H1 (cell line): ENCODE measurements around the gene SPATA16. TPM values are rescaled to one million over a fixed set of nuclear protein-coding genes. Genes with fewer than 3 reads are reported as not detected.

Experiments
- CTCF ChIA-PET: fragments of 300-600 bp; sonication (Branson Sonifier 250); formaldehyde crosslinking; loops from one replicate; lab custom pipeline; 2021; ENCODE audit not compliant: partially characterized antibody; lab: Charles Lee
- POLR2A ChIA-PET: fragments of 300-600 bp; sonication (Branson Sonifier 250); formaldehyde crosslinking; loops from one replicate; lab custom pipeline; 2021; ENCODE audit warnings: inconsistent platforms; ENCODE audit not compliant: partially characterized antibody; lab: Charles Lee
- DNase-seq, 2 experiments: peaks; one replicate each; pipeline versions ENCODE4 v3.0.0 to v3.0.0-alpha.2; 2010 to 2022; ENCODE audit warnings: low spot score in 2 of 2, low read depth in 1 of 2, mixed read lengths in 1 of 2
- FAIRE-seq: peaks from 2 replicates; lab custom pipeline; 2011; peaks lifted over from hg19 to GRCh38; lab: Jason Lieb, UNC
- H2AFZ ChIP-seq: 2 replicates; pipeline ENCODE4 v1.8.1; 2012; ENCODE audit warnings: low read length, inconsistent platforms
- H2AK5ac ChIP-seq: 2 replicates; pipeline ENCODE4 v1.6.1; 2013; ENCODE audit warnings: low read depth, low read length
- H2BK120ac ChIP-seq: replicated peaks from 2 replicates; pipeline ENCODE3; 2013; ENCODE audit warnings: low read depth, low read length, inconsistent platforms
- H2BK12ac ChIP-seq: 2 replicates; pipeline ENCODE4 v1.6.1; 2013; ENCODE audit warnings: low read depth, low read length
- H2BK15ac ChIP-seq: 2 replicates; pipeline ENCODE4 v1.6.1; 2013; ENCODE audit warnings: low read length
- H2BK20ac ChIP-seq: 2 replicates; pipeline ENCODE4 v1.6.1; 2013; ENCODE audit warnings: low read length
- H2BK5ac ChIP-seq: 2 replicates; pipeline ENCODE4 v1.6.1; 2013; ENCODE audit warnings: low read depth, low read length
- H3K14ac ChIP-seq: 2 replicates; pipeline ENCODE4 v1.6.1; 2013; ENCODE audit warnings: inconsistent platforms; ENCODE audit not compliant: insufficient read length
- H3K18ac ChIP-seq: 2 replicates; pipeline ENCODE4 v1.6.1; 2013; ENCODE audit warnings: low read length; ENCODE audit errors: extremely low read depth
- H3K23ac ChIP-seq: 2 replicates; pipeline ENCODE4 v1.6.1; 2013; ENCODE audit warnings: inconsistent platforms; ENCODE audit not compliant: insufficient read length
- H3K23me2 ChIP-seq: 2 replicates; pipeline ENCODE4 v1.6.1; 2013; ENCODE audit warnings: low read depth, low read length
- H3K27ac ChIP-seq: 2 replicates; pipeline ENCODE4 v1.6.1; 2011; ENCODE audit warnings: low read depth, low read length, inconsistent platforms
- H3K27me3 ChIP-seq, 4 experiments: replicated peaks in 1 of 4; 1 replicate in 1 of 4; 2 replicates in 3 of 4; pipeline versions ENCODE4 v1.6.1 to v1.8.1; 2011 to 2013; ENCODE audit warnings: low read length in 3 of 4, mild to moderate bottlenecking in 3 of 4, inconsistent platforms in 2 of 4, mixed read lengths in 2 of 4, moderate library complexity in 1 of 4; ENCODE audit not compliant: control insufficient read depth in 3 of 4, insufficient read depth in 3 of 4; ENCODE audit errors: extremely low read depth in 1 of 4
- H3K36me3 ChIP-seq, 4 experiments: 2 replicates each; pipeline versions ENCODE4 v1.6.1 to v1.8.1; 2011 to 2013; ENCODE audit warnings: mild to moderate bottlenecking in 4 of 4, low read length in 3 of 4, moderate library complexity in 2 of 4, control low read depth in 1 of 4, inconsistent platforms in 1 of 4; ENCODE audit not compliant: insufficient read depth in 4 of 4, control insufficient read depth in 2 of 4
- H3K4ac ChIP-seq: replicated peaks from 2 replicates; pipeline ENCODE3; 2013; ENCODE audit warnings: low read length, low read depth, mixed read lengths, inconsistent platforms; ENCODE audit not compliant: insufficient read length
- H3K4me1 ChIP-seq, 4 experiments: replicated peaks in 1 of 4; 1 replicate in 1 of 4; 2 replicates in 3 of 4; pipeline versions ENCODE4 v1.6.1 to v1.8.1; 2011 to 2013; ENCODE audit warnings: low read length in 3 of 4, inconsistent platforms in 2 of 4, mixed read lengths in 1 of 4; ENCODE audit not compliant: insufficient read depth in 4 of 4, control insufficient read depth in 3 of 4
- H3K4me2 ChIP-seq, 2 experiments: 2 replicates each; pipeline versions ENCODE4 v1.6.1 to v1.8.1; 2011 to 2013; ENCODE audit warnings: low read depth in 2 of 2, low read length in 2 of 2, control low read depth in 1 of 2, inconsistent platforms in 1 of 2, mild to moderate bottlenecking in 1 of 2; ENCODE audit not compliant: insufficient read depth in 1 of 2
- H3K4me3 ChIP-seq, 4 experiments: fragments of 200-600, 300-600 bp in 1 of 4; sonication (generic), shearing (Covaris generic), sonication (Bioruptor Twin) in 1 of 4; 2 replicates each; pipeline versions ENCODE4 v1.5.1 to v1.8.1; 2011 to 2016; ENCODE audit warnings: low read length in 4 of 4, low read depth in 3 of 4, control low read depth in 2 of 4, inconsistent platforms in 2 of 4, mild to moderate bottlenecking in 2 of 4, mixed read lengths in 1 of 4, moderate library complexity in 1 of 4; ENCODE audit not compliant: insufficient read depth in 2 of 4; ENCODE audit errors: extremely low read depth in 1 of 4
- H3K56ac ChIP-seq: replicated peaks from 2 replicates; pipeline ENCODE3; 2013; ENCODE audit warnings: low read depth, mild to moderate bottlenecking, mixed read lengths, low read length, inconsistent platforms; ENCODE audit not compliant: insufficient read length
- H3K79me1 ChIP-seq: 2 replicates; pipeline ENCODE4 v1.6.1; 2013; ENCODE audit warnings: low read depth, low read length, control low read depth
- H3K79me2 ChIP-seq, 2 experiments: 2 replicates each; pipeline versions ENCODE4 v1.6.1 to v1.8.1; 2012 to 2013; ENCODE audit warnings: low read length in 2 of 2, mild to moderate bottlenecking in 2 of 2, inconsistent platforms in 1 of 2; ENCODE audit not compliant: insufficient read depth in 2 of 2, control insufficient read depth in 1 of 2
- H3K9ac ChIP-seq, 4 experiments: replicated peaks in 1 of 4; 1 replicate in 1 of 4; 2 replicates in 3 of 4; pipeline versions ENCODE4 v1.6.1 to v1.8.1; 2011 to 2013; ENCODE audit warnings: low read depth in 3 of 4, low read length in 3 of 4, control low read depth in 2 of 4, mild to moderate bottlenecking in 2 of 4, moderate library complexity in 2 of 4, inconsistent platforms in 1 of 4; ENCODE audit errors: extremely low read depth in 1 of 4
- H3K9me3 ChIP-seq, 2 experiments: 2 replicates each; pipeline versions ENCODE4 v1.6.1 to v1.8.1; 2012 to 2013; ENCODE audit warnings: mild to moderate bottlenecking in 2 of 2, moderate library complexity in 2 of 2, control low read depth in 1 of 2, inconsistent platforms in 1 of 2, low read depth in 1 of 2, low read length in 1 of 2, mixed read lengths in 1 of 2; ENCODE audit not compliant: insufficient read depth in 2 of 2
- H4K20me1 ChIP-seq, 2 experiments: replicated peaks in 1 of 2; 2 replicates each; pipeline versions ENCODE3 to v1.8.1; 2011 to 2013; ENCODE audit warnings: inconsistent platforms in 2 of 2, low read length in 2 of 2, mild to moderate bottlenecking in 1 of 2; ENCODE audit not compliant: insufficient read depth in 2 of 2, control insufficient read depth in 1 of 2
- H4K5ac ChIP-seq: 2 replicates; pipeline ENCODE4 v1.6.1; 2013; ENCODE audit warnings: low read length, low read depth, mixed read lengths, inconsistent platforms; ENCODE audit not compliant: insufficient read length
- H4K8ac ChIP-seq: 2 replicates; pipeline ENCODE4 v1.8.0; 2013; ENCODE audit warnings: mild to moderate bottlenecking, moderate library complexity, low read length, inconsistent platforms; ENCODE audit not compliant: insufficient read depth; ENCODE audit errors: extremely low read depth
- H4K91ac ChIP-seq: replicated peaks from 2 replicates; pipeline ENCODE3; 2013; ENCODE audit warnings: low read length, mixed read lengths, inconsistent platforms; ENCODE audit not compliant: insufficient read length
- CTCF ChIP-seq, 3 experiments: IDR thresholded peaks; 1 replicate in 2 of 3; 2 replicates in 1 of 3; pipeline versions ENCODE4 v1.5.1 to v1.6.1; 2011; ENCODE audit warnings: low read length in 3 of 3, mild to moderate bottlenecking in 3 of 3, inconsistent platforms in 2 of 3, low read depth in 1 of 3, moderate library complexity in 1 of 3; ENCODE audit not compliant: insufficient read depth in 1 of 3; ENCODE audit errors: control extremely low read depth in 1 of 3
- SP2 ChIP-seq: IDR thresholded peaks from 2 replicates; pipeline ENCODE4 v1.6.1; 2012; ENCODE audit warnings: mild to moderate bottlenecking, low read length, inconsistent platforms
- polyA plus RNA-seq, 7 experiments: library from polyadenylated mRNA; depleted of rRNA in 3 of 7; stranded (reverse) in 5 of 7; unstranded in 2 of 7; fragments of >200 nt in 5 of 7; fragments of 200-250 nt in 2 of 7; gene quantifications; 1 replicate in 5 of 7; 2 replicates in 1 of 7; 4 replicates in 1 of 7; pipeline versions ENCODE4 v1.2.1 to v1.2.3, GENCODE V29; 2011 to 2013; ENCODE audit warnings: missing spikeins in 2 of 7, mixed read lengths in 2 of 7
- total RNA-seq: library from RNA; stranded (reverse); fragmentation: NEBNext Ultra II Directional; extraction: Animal tissue kit (Norgen Biotek cat#: 25700); gene quantifications from 2 replicates; pipeline ENCODE4 v1.2.1, GENCODE V29; 2021

Gene SPATA16
- total and polyA plus RNA-seq, 2 of the 8 experiments (the other 6 are each of a cell fraction or from before 2014, with no cell fraction given), result 0.05 to 2.7 TPM

- Histone ChIP-seq H3K23me2 (no peaks in the 10 kb centered on the region), H4K8ac (no peak overlapping the region), H4K91ac (no peak overlapping the region), H2AK5ac (no peak overlapping the region), H3K9me3 (no peaks in the 10 kb centered on the region; a peak in 1 of 4 replicates), H3K14ac (no peak overlapping the region), H2BK20ac (no peak overlapping the region), H3K36me3 (no peaks in the 10 kb centered on the region), H3K4me3 (no peak overlapping the region), H3K9ac (no peak overlapping the region), H3K79me1 (no peaks in the 10 kb centered on the region), H3K4me1 (peaks cover 0 to 6% (median 0%) of the 10 kb centered on the region in 4 experiments; a peak in 2 of 7 replicates), H2BK120ac (no peak overlapping the region), H3K27ac (no peak overlapping the region), H2BK12ac (no peak overlapping the region), H3K23ac (no peak overlapping the region), H3K27me3 (no peaks in the 10 kb centered on the region), H4K20me1 (no peaks in the 10 kb centered on the region), H3K4ac (no peak overlapping the region), H2BK5ac (no peak overlapping the region), H2AFZ (no peak overlapping the region), H3K18ac (no peak overlapping the region), H2BK15ac (no peak overlapping the region), H3K56ac (no peak overlapping the region), H3K79me2 (no peaks in the 10 kb centered on the region), H4K5ac (no peak overlapping the region), H3K4me2 (no peak overlapping the region)
- POLR2A ChIA-PET, result no interaction called here
- TF ChIP-seq SP2 (no peak), CTCF (IDR thresholded peaks at IDR 0.05; ENCODE audit: control extremely low read depth in 1 of 3, insufficient read depth in 1 of 3, low read depth in 1 of 3, low read length in 3 of 3) (no peak)
- FAIRE-seq, result no peak
- DNase-seq, result no peak
- CTCF ChIA-PET, result no interaction called here
Observed at GRCh38 chr3:173006006-173006405, 135.0 kb downstream of the SPATA16 start.
